ENCODE data around the gene DNAJC1. TPM values are rescaled to one million over a fixed set of nuclear protein-coding genes. Genes with fewer than 3 reads are reported as not detected.

The DNAJC1 gene
- total RNA-seq, 1 donor from 2014 or later: 24.2 TPM

- intact Hi-C loops (cut with micrococcal nuclease): no loop called here
These were observed 212.3 kb downstream of the DNAJC1 start for GRCh38 chr10:21791276-21791675.

- intact Hi-C loops (cut with micrococcal nuclease): loop anchor here (1.0 kb wide), 1 partner anchor 8 kb away; no protein-coding TSS in a partner anchor
These were observed 226.6 kb downstream of the DNAJC1 start for GRCh38 chr10:21776883-21777282.

GRCh38 chr10:21771219-21771618 is 232.3 kb downstream of the DNAJC1 start:
- intact Hi-C loops (cut with micrococcal nuclease): no loop called here

- intact Hi-C loops (cut with micrococcal nuclease): no loop called here
These were observed 234.5 kb downstream of the DNAJC1 start for GRCh38 chr10:21769041-21769440.

- intact Hi-C loops (cut with micrococcal nuclease): loop anchor here (1.0 to 2.0 kb wide), 2 partner anchors 34 to 62 kb away; no protein-coding TSS in a partner anchor
These were observed 238.9 kb downstream of the DNAJC1 start for GRCh38 chr10:21764466-21765189.

GRCh38 chr10:21760332-21760731 is 243.2 kb downstream of the DNAJC1 start:
- intact Hi-C loops (cut with micrococcal nuclease): no loop called here

DNA sequence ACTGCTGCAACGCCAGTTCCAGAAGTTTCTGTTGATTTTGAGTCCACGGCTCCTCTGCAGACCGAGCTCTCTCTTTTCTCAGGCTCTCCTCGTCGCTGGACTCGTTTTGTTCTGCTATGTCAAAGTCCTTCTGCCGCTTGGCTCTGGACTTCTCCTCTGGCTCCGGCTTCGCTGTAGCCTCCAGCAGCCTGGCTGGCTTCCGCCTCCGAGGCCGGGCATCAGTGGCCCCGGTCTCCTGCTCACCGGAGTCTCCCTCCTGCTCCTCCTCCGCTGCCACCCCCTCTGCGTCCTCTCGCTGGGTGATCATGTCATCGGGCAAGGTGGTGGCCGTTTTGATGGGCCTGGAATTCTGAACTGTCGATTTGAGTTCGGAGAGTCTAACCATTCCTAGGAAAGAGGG is 244.3 kb downstream of the DNAJC1 start:
- intact Hi-C loops (cut with micrococcal nuclease): no loop called here

GRCh38 chr10:21758696-21759095 is 244.8 kb downstream of the DNAJC1 start:
- intact Hi-C loops (cut with micrococcal nuclease): no loop called here

- intact Hi-C loops (cut with micrococcal nuclease): no loop called here
These were observed 245.3 kb downstream of the DNAJC1 start for GRCh38 chr10:21758239-21758638.

GRCh38 chr10:21757185-21757901 is 246.2 kb downstream of the DNAJC1 start:
- intact Hi-C loops (cut with micrococcal nuclease): no loop called here

DNA sequence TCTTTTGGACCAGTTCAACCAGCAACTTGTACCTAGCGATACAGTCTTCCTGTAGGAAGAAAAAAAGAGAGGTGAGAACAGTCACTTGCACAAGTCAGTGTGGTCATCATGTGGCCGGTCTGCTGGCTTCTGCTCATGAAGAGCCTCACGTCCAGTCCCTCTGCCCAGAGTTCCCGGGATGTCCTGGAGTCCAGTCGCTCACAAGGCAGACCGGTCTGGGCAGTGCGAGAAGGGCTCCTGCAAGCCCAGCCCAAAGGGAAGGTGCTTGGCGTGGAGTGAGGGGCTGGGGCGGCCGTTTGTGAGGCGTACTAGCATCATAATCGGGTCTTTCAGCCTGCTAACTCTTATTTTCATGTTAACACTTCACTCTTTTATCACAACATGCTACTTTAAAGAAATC is 246.8 kb downstream of the DNAJC1 start:
- intact Hi-C loops (cut with micrococcal nuclease): no loop called here

DNA sequence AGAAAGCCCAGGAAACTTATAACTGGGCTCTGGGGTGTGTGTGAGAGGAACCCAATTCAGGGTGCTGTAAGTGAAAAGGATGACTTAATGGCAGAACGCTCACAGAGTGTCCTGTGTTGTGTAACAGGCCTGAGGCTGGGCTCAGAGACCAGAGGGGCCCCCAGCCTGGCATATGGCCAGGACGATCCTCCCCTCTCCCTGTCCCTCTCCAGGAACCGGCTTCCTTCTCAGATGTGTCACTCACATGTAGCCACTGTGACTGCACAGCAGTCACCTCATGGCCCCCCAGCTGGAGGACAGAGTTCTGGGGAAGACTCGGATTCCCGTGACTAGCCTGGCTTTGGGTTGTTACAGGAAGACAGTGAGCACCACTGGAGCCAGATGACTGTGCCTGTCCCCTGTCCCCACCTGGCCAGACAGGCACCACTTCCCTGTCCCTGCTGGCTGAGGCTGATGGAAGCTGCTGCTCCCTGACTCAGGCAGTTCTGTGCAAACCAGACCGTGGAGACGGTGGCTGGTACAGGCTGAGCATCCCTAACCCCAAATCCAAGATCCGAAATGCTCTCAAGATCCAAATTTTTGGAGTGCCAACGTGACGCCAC is 249.0 kb downstream of the DNAJC1 start:
- intact Hi-C loops (cut with micrococcal nuclease): no loop called here

GRCh38 chr10:21753497-21754270 is 249.8 kb downstream of the DNAJC1 start:
- intact Hi-C loops (cut with micrococcal nuclease): no loop called here

GRCh38 chr10:21751341-21752310 is 251.9 kb downstream of the DNAJC1 start:
- intact Hi-C loops (cut with micrococcal nuclease): no loop called here

GRCh38 chr10:21750424-21750823 is 253.1 kb downstream of the DNAJC1 start:
- intact Hi-C loops (cut with micrococcal nuclease): no loop called here

DNA sequence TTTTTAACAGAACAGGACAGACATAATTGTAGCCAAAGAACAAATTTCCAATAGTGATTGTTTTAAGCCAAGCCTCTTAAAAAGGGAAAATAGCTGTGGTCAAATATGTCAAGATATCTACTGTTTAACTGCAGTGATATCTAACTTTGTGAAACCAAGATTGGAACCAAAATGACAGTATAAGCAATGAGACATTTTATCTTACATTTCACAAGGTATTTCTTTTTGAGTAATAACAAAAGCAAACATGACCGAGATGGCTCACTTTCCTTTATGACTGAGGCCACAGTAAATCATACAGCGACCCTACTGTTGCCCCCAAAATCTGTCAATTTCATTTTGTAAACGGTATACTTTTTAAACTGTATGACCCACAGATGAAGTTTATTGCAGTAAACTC is 253.7 kb downstream of the DNAJC1 start:
- intact Hi-C loops (cut with micrococcal nuclease): no loop called here

DNA sequence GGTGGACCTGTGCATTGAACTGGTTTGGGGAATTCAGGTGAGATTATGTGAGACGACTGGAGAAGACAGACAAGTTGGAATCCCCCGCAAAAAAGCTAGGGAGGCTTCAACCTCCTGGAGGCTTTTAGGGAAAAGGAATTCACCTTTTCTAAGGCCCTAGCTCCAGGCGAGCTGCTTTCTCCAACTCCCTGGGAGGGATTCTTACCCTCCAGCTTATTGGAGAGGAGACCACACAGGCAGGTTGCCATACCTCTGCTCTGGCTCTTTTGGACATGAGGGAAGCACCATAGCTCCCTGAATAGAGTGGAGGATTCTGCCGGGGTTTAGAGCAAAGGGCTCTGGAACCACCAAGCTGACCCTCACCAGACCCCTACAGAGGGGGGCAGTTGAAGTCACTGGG is 255.7 kb downstream of the DNAJC1 start:
- intact Hi-C loops (cut with micrococcal nuclease): no loop called here

DNA sequence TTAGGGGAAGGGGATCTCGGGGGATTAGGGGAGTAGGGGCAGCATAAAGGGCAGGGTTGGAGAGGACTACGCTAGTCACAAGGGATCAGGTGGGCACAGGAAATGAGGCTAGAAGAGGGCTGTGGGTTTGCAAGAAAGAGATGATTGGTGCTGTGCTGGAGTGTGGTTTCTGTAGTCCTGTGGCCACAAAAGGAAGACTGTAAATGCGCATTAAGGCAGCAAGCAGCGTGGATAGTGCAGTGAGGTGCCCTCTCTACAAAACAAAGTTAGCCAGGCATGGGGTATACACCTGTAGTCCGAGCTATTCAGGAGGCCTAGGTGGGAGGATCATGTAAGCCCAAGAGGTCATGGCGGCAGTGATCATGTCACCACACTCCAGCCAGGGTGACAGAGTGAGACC is 257.4 kb downstream of the DNAJC1 start:
- intact Hi-C loops (cut with micrococcal nuclease): no loop called here

DNA sequence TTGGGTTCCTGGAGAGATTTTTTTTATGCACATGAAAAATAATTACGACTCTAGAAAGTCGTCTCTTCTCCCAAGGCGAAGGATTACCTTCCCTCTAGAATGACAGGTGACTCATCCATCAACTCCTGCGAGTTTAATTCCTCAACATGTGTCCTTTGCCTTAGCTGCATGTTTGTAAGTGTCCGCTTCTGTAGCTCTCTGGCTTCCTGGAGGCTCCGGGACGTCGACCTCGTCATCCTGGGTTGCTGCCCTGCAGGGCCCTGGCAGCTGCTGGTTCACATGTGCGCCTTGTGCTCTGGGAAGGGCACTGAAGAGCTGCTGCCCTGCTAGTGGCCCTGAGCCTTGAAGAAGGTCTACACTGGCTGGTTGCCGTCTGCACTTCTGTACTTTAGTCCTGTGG is 259.3 kb downstream of the DNAJC1 start:
- intact Hi-C loops (cut with micrococcal nuclease): no loop called here

DNA sequence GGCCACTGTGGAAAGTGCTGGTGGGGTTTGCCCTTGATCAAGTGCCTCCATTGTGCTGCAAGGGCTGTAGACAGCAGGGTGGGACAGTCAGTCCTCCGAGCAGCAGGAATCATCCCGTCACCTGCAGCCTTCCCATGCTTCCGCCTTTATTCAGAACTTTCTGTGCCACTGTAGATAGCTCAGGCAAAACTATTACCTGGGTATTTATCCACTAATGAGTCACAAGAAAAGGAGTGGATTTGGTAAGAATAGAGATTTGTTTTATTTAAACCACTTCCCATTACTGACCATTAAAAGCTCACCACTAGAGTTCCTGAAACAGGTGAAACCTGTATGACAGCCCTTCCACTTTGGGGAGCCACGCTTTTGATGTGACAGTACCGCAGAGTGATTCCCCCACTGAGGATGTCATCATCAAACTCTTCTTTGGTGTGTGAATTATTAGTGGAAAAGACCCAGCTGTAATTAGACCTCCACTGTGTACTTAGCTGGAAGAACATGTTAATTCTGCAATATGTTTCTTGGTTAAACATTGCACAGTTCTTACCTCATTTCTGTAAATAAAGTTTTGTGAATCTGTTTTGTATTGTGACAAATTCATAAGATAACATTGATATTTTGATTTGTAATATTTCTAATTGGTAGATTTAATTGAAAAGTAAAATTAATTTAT is 260.7 kb downstream of the DNAJC1 start:
- intact Hi-C loops (cut with micrococcal nuclease): no loop called here

All from T-helper 1 cell treated with Interleukin-12 subunit alpha and Interleukin-12 subunit beta and Interleukin-4 antibody, amounts not matched to agents 30 ng/mL and 1 ng/mL, for 36 hours (primary cell).